ENCODE measurements around the gene SERPINI1. TPM values are rescaled to one million over a fixed set of nuclear protein-coding genes. Genes with fewer than 3 reads are reported as not detected.

The SERPINI1 gene
- total and polyA plus RNA-seq, 9 of the 15 experiments (the other 6 are each of a cell fraction or from before 2014, with no cell fraction given) = 1.6 to 9.9 (median 3.5) TPM

DNA sequence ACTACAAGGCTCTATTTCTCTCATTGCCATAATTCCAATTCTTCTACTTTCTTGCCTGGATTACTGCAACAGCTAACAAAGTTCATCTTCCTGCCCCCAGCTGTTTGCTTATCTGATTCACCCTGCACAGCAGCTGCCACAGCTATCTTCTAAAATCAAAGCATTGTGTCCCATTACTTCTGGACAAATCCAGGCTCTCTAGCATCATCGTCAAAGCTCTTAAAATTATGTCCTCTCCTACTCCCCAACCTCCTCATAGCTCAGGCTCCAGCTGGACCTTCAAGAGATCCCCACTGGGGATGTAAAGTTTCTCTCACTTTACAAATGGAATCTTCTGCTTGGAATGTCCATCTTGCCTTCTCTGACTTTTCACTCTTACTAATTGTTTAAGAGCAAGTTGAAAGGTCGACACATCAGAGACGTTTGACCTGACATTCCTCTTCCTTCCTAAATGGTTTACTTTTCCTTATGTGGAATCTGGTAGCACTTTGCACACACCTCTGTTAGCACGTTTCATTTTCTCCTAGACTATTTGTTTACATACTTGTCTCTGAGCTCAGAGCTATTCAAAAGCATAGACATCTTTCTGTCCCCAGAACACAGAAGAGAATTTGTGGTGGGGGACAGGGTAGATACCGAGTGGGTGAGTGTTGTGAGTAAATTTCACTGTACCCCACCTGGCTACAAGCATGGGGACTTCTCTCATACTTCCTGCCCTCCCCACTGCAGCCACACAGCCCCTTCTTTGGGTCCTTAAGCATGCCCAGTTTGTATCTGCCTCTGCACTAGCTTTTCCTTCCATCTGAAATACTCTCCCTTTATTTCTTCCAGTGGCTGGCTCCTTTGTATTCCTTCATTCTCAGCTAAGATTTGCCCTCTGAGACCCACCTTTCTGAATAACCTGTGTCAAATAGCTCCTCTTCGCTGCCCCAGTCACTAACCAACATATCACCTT is 77.9 kb downstream of the SERPINI1 start:
- H3K27ac ChIP-seq (ENCODE audit: extremely low read depth, low read depth, low read length) = no peak overlapping the region
- TF ChIP-seq POLR3G (IDR thresholded peaks at IDR 0.05; ENCODE audit: extremely low read depth, insufficient read length, insufficient replicate concordance) (no peak), FOXK1 (CRISPR knock-in tag; IDR thresholded peaks at IDR 0.05; ENCODE audit: borderline replicate concordance) (no peak), ZNF583 (CRISPR knock-in tag; IDR thresholded peaks at IDR 0.05) (no peak), ZNF408 (CRISPR knock-in tag; IDR thresholded peaks at IDR 0.05; ENCODE audit: low read depth) (no peak), U2AF1 (optimal IDR thresholded peaks at IDR 0.05; ENCODE audit: low read depth, low read length) (no peak), SRSF3 (IDR thresholded peaks at IDR 0.05; ENCODE audit: insufficient read depth, low read length) (no peak), PHB2 (IDR thresholded peaks at IDR 0.05; ENCODE audit: low read depth) (no peak), E2F3 (CRISPR knock-in tag; IDR thresholded peaks at IDR 0.05) (no peak)
- TF ChIP-seq, protein P1, sequence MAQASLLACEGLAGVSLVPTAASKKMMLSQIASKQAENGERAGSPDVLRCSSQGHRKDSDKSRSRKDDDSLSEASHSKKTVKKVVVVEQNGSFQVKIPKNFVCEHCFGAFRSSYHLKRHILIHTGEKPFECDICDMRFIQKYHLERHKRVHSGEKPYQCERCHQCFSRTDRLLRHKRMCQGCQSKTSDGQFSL (CRISPR knock-in tag; IDR thresholded peaks at IDR 0.05) = no peak
- TF ChIP-seq, protein P1 (tag; IDR thresholded peaks at IDR 0.05) = no peak
- TF ChIP-seq, protein P2, sequence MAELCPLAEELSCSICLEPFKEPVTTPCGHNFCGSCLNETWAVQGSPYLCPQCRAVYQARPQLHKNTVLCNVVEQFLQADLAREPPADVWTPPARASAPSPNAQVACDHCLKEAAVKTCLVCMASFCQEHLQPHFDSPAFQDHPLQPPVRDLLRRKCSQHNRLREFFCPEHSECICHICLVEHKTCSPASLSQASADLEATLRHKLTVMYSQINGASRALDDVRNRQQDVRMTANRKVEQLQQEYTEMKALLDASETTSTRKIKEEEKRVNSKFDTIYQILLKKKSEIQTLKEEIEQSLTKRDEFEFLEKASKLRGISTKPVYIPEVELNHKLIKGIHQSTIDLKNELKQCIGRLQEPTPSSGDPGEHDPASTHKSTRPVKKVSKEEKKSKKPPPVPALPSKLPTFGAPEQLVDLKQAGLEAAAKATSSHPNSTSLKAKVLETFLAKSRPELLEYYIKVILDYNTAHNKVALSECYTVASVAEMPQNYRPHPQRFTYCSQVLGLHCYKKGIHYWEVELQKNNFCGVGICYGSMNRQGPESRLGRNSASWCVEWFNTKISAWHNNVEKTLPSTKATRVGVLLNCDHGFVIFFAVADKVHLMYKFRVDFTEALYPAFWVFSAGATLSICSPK (IDR thresholded peaks at IDR 0.05; ENCODE audit: borderline replicate concordance) = no peak
- TF ChIP-seq, protein P3, sequence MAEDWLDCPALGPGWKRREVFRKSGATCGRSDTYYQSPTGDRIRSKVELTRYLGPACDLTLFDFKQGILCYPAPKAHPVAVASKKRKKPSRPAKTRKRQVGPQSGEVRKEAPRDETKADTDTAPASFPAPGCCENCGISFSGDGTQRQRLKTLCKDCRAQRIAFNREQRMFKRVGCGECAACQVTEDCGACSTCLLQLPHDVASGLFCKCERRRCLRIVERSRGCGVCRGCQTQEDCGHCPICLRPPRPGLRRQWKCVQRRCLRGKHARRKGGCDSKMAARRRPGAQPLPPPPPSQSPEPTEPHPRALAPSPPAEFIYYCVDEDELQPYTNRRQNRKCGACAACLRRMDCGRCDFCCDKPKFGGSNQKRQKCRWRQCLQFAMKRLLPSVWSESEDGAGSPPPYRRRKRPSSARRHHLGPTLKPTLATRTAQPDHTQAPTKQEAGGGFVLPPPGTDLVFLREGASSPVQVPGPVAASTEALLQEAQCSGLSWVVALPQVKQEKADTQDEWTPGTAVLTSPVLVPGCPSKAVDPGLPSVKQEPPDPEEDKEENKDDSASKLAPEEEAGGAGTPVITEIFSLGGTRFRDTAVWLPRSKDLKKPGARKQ (CRISPR knock-in tag; IDR thresholded peaks at IDR 0.05) = no peak
- TF ChIP-seq, protein P4, sequence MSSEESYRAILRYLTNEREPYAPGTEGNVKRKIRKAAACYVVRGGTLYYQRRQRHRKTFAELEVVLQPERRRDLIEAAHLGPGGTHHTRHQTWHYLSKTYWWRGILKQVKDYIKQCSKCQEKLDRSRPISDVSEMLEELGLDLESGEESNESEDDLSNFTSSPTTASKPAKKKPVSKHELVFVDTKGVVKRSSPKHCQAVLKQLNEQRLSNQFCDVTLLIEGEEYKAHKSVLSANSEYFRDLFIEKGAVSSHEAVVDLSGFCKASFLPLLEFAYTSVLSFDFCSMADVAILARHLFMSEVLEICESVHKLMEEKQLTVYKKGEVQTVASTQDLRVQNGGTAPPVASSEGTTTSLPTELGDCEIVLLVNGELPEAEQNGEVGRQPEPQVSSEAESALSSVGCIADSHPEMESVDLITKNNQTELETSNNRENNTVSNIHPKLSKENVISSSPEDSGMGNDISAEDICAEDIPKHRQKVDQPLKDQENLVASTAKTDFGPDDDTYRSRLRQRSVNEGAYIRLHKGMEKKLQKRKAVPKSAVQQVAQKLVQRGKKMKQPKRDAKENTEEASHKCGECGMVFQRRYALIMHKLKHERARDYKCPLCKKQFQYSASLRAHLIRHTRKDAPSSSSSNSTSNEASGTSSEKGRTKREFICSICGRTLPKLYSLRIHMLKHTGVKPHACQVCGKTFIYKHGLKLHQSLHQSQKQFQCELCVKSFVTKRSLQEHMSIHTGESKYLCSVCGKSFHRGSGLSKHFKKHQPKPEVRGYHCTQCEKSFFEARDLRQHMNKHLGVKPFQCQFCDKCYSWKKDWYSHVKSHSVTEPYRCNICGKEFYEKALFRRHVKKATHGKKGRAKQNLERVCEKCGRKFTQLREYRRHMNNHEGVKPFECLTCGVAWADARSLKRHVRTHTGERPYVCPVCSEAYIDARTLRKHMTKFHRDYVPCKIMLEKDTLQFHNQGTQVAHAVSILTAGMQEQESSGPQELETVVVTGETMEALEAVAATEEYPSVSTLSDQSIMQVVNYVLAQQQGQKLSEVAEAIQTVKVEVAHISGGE (CRISPR knock-in tag; IDR thresholded peaks at IDR 0.05) = no peak

More for the DNA sequence above, 77.9 kb downstream of the SERPINI1 start:
- H3K4me3 ChIP-seq = no peak overlapping the region
- CTCF ChIA-PET (ENCODE audit: low intra/inter-chr PET ratio) = no interaction called here
- BruUV-seq (replicated peaks) = no TSS peak
- no peak for FAIRE-seq
- H3K27me3 ChIP-seq (ENCODE audit: control insufficient read depth in 2 of 2, insufficient read depth in 2 of 2, low read length in 2 of 2) = no peaks in the 10 kb centered on the region
- no peak for DNase-seq (ENCODE audit: extremely low read depth in 1 of 4, low spot score in 3 of 4)
- H3K9me3 ChIP-seq (replicated peaks; ENCODE audit: control insufficient read depth, insufficient read depth, low read depth, low read length) = no peaks in the 10 kb centered on the region
- H3K9me1 ChIP-seq (ENCODE audit: control insufficient read depth, insufficient read depth, low read length) = no peaks in the 10 kb centered on the region
- no peaks in the 10 kb centered on the region for H3K4me1 ChIP-seq (replicated peaks in 1 of 2; ENCODE audit: control insufficient read depth in 2 of 2, insufficient read depth in 2 of 2, low read length in 2 of 2)
- WGBS (ENCODE audit: insufficient coverage, low coverage, missing lambda C conversion rate) = 0% methylated on average over 6 of the region's 6 CpGs
- no peaks in the 10 kb centered on the region for H3K36me3 ChIP-seq (ENCODE audit: control insufficient read depth, insufficient read depth, low read length)
- POLR2A ChIA-PET = no interaction called here
- H3K4me2 ChIP-seq (ENCODE audit: insufficient read depth, low read length) = no peak overlapping the region
- H4K20me1 ChIP-seq (replicated peaks; ENCODE audit: control insufficient read depth, insufficient read depth, low read length) = no peaks in the 10 kb centered on the region
- no peak for ATAC-seq
- in situ Hi-C loops (cut with MboI) = no loop called here
- H3K79me2 ChIP-seq (ENCODE audit: control insufficient read depth, insufficient read depth, low read length) = no peaks in the 10 kb centered on the region
- no peak overlapping the region for H3K9ac ChIP-seq (ENCODE audit: insufficient read depth in 1 of 2, low read depth in 2 of 2, low read length in 2 of 2)
- intact Hi-C loops (cut with micrococcal nuclease) = no loop called here
- H2AFZ ChIP-seq (ENCODE audit: low read depth, low read length) = no peak overlapping the region

All from K562 (cell line).